Left lobe of liver (tissue), 2 donors: ENCODE results near the gene TAF4. TPM values are rescaled to one million over a fixed set of nuclear protein-coding genes. Genes with fewer than 3 reads are reported as not detected.
A peak's percentile ranks its signal among the peaks of the same experiment; 100 is the strongest.

Experiments used
- ATAC-seq: fragments of 200-7000 bp; cut with Tn5 transposase; one replicate; pipeline ENCODE4 v1.9.1; 2020; ENCODE audit warnings: mild to moderate bottlenecking, moderate library complexity
- DNase-seq: peaks from one replicate; pipeline ENCODE4 v3.0.0-alpha.2; 2020; ENCODE audit warnings: low spot score
- total RNA-seq: library from RNA; stranded (reverse); gene quantifications from one replicate; pipeline ENCODE4 v1.2.1, GENCODE V29; 2021
- donor health status: DM: no; HTN: no; CAD: no; lungs with moderate emphysema.
- donor health status: DM: no; HTN: yes; CAD: no.

The TAF4 gene
- total RNA-seq, 1 donor from 2014 or later, result 11.3 TPM

DNA sequence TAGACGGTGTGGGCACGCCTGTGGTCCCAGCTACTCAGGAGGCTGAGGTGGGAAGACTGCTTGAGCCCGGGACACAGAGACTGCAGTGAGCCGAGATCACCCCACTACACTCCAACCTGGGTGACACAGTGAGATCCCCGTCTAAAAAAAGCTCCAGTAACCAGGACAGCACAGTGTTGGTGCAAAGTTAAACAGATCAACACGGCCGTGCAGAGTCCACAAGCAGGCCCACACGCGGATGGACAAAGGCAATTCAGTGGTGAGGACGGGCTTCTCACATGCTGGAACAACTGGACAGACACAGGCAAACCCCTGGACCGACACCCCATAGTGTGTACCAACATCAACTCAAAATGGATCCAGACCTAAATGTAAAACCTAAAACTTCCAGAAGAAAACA lies 41.7 kb downstream of the TAF4 start:
- DNase-seq, result peak; percentile 65
- ATAC-seq, result peak; percentile 30

DNA sequence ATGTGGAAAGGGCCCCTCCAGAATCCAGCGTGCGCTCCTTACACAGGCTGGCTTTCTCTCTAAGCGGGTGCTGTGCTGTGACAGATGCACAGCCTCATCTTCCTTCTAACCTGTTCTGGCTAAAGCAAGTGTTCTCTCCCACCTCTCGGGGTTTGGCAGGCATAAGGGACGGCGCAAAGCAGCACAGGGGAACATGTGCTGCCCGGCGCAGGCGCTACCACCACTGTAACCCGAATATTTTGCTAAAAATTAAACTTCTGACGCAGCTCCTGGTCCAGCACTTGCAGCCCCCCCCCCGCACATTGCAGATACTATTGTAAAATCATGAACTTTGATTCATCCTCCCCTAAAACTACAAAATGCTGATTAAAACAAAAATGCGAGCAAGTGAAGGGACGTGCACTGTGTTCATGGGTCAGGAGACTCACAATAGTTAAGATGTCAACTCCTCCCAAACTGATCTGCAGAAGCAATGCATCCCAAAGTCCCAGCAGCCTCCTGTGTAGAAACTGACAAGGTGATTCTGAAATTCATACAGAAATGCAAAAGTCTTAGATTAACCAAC lies 43.0 kb downstream of the TAF4 start:
- ATAC-seq (peak; percentile 20), DNase-seq (peak; percentile 67)

DNA sequence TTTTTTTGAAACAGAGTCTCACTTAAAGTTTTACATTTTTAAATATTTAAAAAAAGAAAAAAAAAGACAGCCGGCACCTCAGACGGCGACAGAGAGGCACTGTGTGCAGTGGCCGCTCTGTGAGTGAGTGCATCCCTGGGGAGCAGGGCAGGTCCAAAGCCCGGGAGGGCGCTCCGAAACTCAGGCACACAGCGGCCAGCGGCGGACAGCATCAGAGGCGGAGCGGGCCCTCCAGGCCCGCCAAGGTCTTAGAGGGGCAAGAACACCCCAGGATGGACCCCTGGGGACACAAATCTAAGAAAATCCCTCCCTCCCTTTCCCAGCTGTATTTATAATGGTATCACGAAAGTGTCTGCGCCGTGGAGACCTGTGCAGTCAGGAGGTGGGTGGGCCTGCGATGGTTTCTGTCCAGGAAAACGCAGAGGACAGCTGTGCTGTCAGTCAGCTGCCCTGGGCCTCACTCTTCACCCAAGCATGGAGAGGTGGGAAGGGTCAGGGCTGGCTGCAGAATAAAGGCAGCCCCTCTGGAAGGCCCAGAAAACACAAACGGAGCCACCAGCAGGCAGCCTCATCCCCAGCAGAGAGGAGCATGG lies 43.8 kb downstream of the TAF4 start:
- no peak for DNase-seq
- no peak for ATAC-seq

DNA sequence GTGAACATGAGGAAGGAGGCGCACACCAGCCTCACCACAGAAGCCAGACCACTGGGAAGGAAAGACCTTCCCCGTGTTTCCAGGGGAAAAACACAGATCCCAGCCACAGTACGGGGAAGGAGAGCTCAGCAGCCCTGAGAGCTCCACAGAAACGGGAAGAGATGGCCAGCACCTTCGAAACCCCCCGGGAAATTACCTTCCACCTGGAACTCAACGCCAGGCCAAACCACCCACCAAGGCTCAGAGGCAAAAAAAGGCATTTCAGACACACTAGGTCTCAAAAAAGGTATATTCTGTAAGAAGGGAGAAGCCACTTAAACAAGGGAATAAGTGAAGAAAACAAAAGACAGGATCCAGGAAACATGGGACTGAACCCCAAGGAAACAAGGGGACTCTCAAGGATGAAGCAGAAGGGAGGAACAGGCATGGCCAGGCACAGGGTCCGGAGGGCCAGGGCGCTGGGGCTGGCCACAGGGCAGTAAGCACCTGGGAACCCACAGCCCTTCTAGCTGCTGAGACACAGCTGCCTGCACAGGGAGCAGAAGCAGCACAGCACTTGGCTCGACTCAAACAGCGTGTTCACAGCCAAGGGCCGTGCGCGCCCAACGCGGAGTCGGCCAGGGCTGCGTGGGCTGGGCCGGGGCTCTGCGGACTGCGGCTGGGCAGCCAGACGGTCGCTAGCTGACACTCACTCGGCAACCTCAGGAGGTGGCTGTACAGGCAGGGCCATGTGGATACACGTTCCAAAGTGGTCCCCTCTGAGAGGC lies 44.6 kb downstream of the TAF4 start:
- ATAC-seq (peak; percentile 69), DNase-seq (peak; percentile 80)

DNA sequence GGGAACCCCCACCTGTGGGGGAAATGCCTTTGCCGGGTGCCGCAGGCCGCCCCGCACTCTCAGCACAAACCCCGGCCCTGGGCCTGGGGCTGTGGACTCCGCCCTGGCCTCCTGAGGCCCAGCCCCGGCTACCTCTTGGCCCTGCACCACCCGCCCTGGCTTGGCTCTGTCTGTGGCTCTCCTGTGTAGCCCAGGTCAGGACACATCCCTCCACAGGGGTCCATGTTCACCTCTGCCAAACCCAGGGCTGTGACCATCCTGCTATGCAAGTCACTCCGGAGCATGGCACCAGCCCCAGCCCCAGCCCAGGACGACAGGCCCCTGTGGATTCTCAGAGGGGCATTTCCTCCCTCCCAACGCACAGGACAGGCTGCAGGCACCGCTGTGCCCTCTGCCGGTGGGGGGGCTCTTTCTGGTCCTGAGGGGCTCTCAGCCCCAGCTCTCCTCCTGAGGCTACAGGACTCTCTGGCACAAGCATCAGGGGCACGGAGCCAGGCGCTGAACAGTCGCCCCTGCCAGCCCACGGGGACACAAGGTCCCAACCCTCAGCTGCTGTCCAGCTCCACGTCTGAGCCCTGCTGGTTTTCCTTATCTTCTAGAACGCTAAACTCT lies 45.7 kb downstream of the TAF4 start:
- peak; percentile 74 for DNase-seq
- peak; percentile 62 for ATAC-seq

DNA sequence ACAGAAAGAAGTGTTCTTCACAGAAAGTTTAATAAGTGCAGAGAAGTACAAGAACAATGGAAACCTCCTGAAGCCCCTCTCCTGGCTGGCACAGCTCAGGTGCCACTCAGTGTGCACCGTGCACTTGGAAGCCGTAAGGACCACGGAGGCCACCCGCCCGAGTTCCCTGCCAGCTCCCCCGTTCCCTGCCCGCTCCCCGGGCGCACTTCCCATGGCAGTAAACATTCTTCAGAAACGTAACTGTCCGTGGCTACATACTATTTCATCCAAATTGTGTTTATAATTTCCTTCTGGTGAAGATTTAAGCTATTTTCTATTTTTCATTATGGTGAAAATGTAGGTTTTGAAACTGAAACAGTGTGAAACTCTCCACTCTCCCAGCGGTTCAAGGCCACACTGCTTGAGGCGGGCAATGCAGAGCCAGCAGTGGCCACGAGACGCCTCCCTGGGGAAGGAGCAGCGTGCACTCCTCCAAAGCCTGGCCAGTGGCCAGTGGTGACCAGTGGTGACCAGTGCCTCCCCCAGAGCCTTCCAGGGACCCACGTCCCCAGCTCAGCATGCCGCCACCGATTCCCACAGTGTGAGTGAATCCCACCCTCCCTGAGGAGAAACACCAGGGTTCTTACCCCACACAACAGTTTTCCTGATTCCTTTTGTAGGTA lies 46.4 kb downstream of the TAF4 start:
- DNase-seq, result no peak
- ATAC-seq, result peak; percentile 12

DNA sequence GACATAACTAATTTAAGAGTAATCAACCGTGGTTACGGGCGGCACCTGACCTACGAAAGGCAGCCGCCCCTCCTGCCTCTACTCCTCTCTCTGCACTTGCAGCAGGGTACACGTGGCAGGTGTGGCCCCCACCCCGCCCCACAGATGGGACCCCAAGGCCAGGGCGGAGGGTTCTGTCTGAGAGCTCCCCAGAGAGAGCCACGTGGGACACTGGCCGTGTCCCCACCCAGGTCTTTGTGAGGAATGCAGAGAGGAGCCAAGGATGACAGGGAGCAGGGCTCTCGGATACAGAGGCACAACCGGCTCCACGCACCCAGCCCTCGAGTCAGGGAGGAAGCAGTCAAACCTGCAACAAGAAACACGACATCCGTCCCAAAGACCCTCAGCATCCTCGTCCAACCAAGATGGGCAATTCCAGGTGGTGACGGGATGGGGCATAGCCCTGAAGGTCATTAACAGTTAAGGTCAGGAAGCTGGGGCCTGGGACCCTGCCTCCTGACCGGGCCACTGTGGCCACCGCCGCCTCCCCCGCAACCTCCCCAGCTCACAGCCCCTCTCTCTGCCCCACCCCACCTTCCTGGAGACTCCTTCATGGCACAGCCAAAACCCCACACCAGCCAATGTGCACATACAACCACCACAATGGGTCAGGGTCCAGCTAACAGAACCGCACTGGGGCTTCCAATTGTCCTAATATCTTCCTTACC lies 47.1 kb downstream of the TAF4 start:
- ATAC-seq (no peak), DNase-seq (no peak)

DNA sequence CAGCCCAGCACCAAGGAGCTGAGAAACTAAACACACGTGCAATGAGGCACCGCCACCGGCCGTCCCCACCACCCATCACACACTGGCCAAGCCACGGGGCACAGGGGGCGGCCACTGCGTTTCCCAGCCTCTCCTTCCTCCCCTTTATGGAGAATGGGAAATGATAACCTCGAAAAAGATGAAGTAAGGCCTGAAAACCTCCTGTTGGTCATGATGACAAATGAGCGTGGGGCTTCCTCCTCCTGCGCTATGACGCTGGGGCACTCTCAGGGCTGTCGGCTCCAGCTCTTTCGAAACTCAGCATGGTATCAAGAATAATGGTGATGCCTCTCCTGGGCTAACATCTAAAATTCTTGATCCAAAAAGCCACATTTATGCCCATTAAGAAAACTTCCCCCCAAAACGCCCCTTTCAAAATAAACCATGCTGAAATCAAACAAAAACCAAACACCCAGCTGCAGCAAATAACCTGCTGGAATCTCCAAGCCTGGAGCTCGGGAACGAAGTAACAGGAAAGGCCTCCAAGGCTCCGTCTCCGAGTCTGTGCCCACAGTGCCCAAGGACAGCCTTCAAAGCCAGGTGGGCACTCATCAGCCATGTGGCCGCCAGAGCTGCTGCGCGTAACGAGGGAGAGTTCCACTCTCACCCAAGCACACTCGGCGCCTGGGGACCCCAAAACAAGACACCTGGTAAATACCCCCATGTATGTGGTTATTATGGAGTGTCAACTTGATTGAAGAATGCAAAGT lies 50.0 kb downstream of the TAF4 start:
- DNase-seq, result no peak

DNA sequence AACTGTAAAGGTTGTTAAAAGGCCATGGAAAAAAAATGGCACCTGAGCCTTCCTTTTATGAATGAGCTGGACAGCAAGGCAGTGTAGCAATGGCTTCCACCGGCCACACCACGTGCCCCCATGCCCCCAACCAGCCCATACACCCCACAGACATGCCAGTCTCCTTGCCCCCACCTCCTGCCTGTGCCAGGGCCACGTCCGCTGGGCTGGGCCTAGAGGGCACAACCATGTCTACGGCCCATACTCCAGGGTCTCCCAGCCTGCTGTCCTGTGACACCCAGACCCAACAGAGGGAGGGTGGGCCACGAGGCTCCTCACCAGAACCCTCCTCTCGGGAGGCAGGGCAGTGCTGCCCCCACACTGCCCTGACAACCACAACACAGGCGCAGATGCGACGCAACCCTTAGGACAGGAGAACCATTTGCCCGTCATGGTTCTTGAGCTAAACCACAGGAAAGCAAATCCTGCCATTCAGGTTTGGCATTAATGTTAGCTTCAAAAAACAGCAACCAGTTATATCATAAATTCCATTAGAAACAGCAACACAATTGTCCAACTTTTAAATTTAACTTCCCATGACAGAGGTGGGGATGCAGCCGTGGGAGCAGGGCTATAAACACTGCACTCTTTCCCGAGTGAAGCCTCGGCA lies 50.7 kb downstream of the TAF4 start:
- DNase-seq, result no peak
- no peak for ATAC-seq

More for the DNA sequence above, 50.0 kb downstream of the TAF4 start:
- ATAC-seq, result no peak

DNA sequence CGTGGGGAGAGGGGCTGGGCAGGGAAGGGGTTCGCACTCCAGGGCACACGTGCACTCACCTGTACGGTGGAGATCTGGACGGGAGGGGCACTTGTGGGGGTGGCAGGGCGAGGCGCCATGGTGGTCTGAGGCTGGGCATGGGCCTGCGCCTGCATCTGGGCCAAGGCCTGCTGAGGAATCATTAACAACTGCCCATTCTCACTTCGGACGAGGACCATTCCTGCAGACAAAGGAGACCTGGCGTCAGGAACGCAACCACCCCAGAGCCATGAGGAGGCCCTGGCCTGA lies 51.2 kb downstream of the TAF4 start:
- ATAC-seq (no peak), DNase-seq (no peak)

DNA sequence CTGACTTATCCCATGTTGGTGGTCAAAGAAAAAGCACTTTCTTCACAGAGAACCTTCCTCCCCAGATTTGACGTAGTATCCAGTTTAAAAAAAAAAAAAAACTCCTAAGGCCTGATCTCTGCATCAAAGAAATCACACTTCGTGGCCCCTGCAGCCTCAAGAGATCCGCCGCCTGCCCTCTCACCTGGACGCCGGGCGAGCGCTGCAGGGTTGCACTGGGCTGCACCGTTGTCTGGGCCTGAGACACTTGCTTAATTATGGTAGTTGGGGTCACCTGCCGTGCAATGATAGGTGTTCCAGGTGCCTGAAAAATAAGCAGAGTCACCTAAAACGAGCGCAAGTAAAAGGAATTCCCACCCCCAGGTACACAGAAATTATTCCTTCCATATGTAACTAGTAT lies 53.0 kb downstream of the TAF4 start:
- DNase-seq (no peak), ATAC-seq (no peak)

DNA sequence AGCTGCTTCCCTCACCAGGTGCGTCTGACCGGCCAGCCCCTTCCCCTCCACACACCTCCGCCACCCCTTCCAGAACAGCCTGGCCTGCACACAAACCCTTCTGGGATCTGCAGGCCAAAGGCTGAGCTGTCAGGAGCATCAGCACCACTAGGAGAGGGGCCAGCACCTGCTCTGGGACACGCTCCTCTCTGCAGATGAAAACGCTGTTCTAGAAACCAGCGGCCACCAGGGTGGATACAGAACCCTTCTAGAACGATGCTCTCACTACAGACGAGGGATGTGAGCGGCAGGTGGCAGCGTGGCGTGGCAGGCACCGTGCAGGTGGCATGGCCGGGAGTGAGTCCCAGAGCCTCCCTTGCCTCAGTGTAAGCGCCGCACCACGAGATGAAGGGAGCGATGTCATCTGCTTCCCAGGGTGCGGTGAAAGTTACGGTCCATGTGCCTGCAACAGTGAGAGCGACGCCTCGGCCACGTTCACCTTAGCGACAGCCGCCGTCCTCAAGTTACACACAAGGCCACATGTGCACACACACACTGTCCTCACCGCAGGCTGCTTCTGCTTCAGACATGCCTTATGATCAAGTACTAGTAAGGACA lies 53.6 kb downstream of the TAF4 start:
- DNase-seq, result no peak
- ATAC-seq, result no peak

DNA sequence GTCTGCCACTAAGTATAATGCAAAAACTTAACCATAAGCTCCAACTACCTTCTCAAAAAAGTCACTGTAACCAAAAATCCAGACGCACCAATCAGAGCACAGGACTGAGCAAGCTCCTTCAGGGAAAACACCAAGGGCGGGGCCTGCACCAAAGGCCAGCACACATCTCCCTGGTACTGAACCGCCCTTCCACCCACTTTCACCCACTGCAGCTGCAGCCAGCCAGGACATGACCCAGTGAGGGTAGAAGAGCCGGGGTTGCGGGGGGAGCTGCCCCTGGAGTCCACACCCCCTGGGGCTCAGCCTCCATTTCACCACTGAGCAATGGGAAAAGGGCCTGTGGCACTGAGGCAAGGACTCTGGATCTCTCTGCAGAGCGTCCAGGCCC lies 54.3 kb downstream of the TAF4 start:
- DNase-seq (no peak), ATAC-seq (no peak)

DNA sequence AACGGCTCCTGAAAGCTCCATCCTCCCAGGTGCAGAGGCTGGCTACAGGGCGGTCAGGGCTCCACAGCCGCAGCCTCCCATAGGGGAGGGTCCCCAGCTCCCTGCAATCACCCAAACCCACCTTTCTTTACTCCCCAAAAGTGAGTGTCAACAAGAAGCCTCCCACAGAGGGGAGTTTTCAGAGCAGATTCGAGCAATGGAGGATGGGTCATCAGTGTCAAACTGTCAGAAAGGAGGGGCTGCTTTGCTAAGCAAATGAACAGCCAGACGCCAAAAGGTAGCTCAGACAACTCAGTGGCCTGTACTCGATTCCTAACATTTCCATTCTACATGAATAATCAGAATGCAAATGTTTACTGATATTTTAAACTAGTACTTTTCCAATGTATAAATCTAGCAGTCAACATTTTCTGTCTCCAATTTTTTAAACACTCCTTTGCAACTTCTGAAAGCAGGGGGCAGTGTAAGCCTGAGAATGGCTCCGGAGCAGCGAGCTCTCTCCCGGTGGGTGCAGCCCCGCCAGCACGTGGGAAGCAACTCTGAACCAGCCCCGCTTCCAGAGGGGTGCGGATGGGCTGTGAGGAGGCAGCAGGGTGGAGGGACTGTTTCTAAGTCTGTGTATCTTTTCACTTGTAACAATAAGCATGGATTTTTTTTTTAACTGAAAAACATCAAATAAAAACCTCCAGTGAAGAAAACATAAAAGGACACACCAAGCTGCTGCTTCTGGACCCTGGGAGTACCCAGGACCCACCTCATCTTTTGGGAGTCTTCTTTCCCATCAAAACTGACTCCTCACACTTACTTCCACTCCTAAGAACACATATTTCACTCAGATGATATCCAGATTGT lies 54.9 kb downstream of the TAF4 start:
- DNase-seq, result no peak
- peak; percentile 75 for ATAC-seq

DNA sequence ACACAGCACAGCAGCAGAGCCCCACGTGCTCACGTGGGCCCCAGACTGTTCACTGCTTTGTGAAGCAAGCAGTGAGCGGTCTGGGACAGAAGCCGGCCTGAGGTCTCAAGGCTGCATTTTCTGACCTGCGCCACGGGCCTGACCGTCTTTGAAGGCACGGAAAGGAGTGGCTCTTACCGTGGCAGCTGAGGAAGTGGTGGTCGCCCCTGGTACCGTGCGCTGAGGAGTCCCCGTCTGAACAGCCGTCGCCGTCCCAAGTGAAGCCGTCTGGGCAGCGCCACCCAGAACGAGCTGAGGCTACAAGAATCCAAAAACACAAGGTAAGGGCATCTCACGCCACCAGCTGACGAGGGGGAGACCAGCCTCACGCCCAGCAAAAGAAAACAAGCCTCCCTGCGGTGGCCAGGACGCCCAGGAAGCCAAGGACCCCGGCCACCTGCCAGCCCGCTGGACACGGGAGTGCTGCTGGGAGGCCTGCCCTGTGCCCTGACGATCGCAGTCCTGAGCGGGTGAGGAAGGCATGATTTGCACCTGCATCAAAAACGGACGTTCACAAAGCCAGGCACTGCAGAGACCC lies 55.7 kb downstream of the TAF4 start:
- DNase-seq (no peak), ATAC-seq (no peak)

DNA sequence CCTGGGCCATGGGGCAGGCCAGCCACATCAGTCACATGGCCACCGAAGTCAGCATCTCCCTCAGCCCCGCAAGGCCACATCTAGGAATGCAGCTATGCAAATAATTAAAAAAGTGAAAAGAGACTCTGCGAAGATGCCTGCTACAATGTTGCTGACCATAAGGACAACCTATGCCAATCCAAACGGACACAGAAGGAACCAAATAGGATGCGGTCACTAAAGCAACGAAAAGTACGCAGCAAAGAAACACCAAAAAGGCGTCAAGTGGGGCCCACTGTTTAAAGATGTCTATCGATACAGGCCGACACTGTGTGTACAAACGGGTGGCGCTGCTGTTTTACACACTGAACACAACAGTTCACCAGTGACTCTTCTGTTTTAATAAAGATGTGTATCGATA lies 56.4 kb downstream of the TAF4 start:
- ATAC-seq (no peak), DNase-seq (no peak)

DNA sequence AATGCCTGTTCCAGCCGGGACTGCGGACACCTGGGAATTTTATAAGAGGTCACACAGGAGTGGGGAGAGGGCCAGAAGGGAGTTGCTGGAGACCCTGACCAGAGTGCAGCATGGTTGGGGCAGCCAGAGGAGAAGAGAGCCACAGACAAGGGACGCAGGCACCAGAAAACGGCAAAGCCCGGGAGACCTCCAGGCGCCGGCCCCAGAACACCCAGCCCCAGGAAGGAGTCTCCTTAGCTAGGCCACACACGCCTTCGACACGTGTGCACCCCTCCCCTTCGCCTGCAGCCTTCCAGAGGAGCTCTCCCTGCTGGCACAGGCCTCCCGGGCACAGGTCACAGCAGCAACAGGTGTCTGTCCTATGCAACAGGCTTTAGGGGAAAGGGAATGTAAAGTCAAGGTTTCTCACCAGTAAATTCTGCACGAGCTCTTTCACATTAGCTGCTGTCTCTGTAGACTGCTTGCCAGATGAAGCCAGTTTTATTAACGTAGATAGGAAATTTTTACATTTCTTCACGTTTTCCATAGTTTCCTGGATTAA lies 57.0 kb downstream of the TAF4 start:
- ATAC-seq, result no peak
- no peak for DNase-seq

DNA sequence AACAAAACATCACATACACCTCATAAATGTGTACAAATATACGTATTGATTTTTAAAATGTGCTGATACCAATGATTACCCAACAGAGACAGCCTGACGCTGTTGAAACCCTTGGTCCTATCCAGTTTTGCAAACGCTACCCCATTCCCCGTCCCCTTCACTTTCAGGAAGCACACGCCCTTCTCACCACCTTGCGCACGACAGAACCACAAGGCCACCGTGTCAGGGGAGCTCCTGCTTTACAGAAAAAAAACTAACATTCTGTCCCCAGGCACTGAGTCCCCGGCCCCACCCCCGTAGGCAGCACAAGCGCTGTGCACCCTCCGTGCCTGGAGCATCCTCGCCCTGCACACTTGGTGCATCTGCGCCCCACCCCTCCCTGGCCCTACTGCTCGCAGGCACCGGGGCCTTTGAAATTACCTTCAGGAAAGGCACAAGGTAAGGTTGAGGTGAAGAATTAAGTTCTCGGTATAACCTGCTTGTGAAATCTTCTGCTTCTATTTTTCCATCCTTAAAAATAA lies 58.5 kb downstream of the TAF4 start:
- ATAC-seq (no peak), DNase-seq (no peak)
